G401.6 (cell line): ENCODE results near the gene PRR13.
"Not testable (repeated sequence)": the region's sequence is repeated elsewhere in the genome, so short reads cannot be mapped to it uniquely, and the experiment has no call there.

ENCODE experiments used
- FAIRE-seq: peaks from 2 replicates; lab custom pipeline; 2012; peaks lifted over from hg19 to GRCh38; lab: Jason Lieb, UNC

The PRR13 gene

DNA sequence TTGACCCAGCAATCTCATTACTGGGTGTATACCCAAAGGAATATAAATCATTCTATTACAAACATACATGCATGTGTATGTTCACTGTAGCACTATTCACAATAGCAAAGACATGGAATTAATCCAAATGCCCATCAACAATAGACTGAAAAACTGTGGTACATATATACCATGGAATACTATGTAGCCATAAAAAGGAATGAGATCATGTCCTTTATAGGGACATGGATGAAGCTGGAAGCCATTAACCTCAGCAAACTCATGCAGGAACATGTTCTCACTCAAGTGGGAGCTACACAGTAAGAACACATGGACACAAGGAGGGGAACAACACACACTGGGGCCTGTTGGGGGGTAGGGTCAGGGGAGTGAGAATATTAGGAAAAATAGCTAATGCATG lies 2.0 kb upstream of the PRR13 start:
- not testable (repeated sequence) for FAIRE-seq

DNA sequence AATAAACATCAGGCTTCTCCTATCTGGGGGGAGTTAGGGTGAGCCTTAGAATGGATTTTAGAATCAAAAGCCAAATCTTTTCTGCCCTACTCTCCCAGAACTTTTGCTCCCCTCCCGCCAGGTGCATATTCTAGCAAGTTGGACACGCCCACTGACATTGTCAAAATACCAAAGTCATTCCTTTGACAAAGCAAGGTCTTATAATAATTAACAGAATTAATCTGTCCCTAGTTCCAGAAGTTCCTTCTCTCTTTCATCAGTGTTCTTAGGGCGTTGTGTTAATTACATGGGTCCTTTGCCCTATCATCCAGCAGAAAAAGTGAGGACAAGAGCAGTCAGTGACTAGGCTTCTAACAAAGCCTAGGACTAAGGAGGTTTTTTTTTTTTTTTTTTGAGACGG lies 2.4 kb downstream of the PRR13 start:
- no peak for FAIRE-seq

- FAIRE-seq = not testable (repeated sequence)
Observed at GRCh38 chr12:53444593-53445325, 3.2 kb downstream of the PRR13 start.

GRCh38 chr12:53450936-53451335 lies 9.4 kb downstream of the PRR13 start:
- FAIRE-seq = no peak

- FAIRE-seq = peak; percentile 98
Observed at GRCh38 chr12:53451661-53452158, 10.2 kb downstream of the PRR13 start, which contains the start of gene PCBP2. Gene PCBP2, plus strand, starts transcription at chr12:53452102. Its CDS starts 2,699 bp downstream, at chr12:53454801.

- FAIRE-seq = no peak
Observed at GRCh38 chr12:53452159-53453077, 10.9 kb downstream of the PRR13 start.

- FAIRE-seq = no peak
Observed at GRCh38 chr12:53453953-53454640, 12.6 kb downstream of the PRR13 start.

DNA sequence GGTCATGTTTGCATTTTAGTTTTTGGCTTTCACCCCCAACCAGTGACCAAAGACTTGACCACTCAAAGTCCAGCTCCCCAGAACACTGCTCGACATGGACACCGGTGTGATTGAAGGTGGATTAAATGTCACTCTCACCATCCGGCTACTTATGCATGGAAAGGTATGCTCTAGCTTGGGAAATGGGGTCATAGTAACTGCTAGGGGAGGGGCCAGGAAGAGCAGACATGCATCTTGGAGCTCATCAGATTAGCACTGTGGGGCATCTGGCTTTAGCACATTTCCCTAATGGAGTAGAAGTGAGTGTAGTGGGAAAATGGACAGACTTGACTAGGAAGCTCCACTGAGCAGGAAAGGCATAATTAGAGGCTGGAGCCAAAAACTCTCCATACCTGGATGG lies 13.2 kb downstream of the PRR13 start:
- no peak for FAIRE-seq

- no peak for FAIRE-seq
Observed at GRCh38 chr12:53456654-53457366, 15.3 kb downstream of the PRR13 start.

- FAIRE-seq = no peak
Observed at GRCh38 chr12:53459097-53459496, 17.6 kb downstream of the PRR13 start.

DNA sequence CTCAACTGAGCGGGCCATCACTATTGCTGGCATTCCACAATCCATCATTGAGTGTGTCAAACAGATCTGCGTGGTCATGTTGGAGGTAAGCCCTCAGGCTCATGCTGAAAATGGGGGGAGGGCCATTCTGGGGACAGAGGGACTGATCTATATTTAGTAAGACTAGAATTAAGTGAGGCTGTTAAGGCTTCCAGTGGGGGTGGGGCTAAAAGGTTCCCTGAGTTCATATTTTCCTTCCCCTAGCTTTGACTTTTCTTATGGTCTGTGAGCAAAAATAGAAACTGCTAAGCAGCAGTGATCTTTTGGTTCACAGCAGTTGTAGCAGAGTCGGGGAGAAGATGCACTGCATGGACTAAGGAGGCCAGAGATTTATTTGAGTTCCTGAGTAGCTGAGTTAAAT lies 19.5 kb downstream of the PRR13 start:
- FAIRE-seq = no peak

- no peak for FAIRE-seq
Observed at GRCh38 chr12:53461591-53461990, 20.1 kb downstream of the PRR13 start.

DNA sequence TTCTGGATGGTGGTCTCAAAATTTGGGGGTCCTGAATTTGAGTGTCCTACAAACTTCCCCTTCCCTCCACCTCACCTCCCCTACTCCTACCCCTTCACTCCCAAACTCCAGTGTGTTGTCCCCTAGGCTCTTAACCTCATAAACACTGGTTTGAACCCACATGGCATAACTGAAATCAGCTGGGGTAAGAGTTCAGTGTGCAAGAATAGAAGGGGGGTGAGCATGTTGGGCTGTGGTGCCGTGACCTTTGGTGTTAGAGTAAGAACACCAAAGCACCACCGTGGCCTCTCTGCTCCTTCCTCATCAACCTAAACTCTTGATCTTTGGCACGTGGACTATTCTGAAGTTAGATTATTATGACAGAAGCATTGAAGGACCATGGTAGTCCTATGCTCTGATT lies 21.4 kb downstream of the PRR13 start:
- FAIRE-seq = no peak

DNA sequence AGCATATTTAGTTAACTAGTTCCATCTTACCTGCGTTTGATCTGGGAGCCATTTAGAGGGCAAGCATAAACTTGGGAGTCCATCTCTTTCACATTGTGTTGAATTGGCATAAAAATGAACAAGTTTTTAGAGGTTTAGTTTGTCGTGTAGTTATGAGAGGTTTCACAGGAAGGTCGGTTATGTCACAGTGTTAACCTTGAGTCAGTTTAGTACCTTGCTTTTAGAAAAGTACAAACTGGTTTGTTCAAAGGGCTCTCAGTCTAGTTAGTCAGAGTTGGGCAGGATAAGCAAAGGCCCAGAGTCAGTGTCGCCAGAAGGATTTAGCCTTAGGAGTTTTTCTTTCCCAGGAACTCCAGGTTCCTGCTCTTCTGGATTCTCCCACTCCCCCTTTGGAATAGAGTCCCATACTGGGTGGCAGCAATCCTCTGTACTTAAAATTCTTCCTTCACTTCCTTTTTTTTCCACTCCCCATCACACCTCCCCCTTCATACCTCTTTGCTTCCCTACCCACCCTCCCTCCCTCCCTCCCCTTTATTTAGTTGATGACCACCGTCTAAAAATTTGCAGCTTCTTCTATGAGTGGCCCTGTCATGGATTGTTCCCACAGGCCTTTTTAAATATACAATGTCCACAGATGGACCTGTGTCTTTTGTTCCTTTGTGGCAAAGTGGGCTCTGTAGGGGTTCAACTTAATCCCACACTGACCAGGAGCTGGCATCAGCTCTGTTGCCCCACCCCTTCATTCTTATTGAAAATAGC lies 22.4 kb downstream of the PRR13 start:
- FAIRE-seq = no peak

- FAIRE-seq = no peak
Observed at GRCh38 chr12:53464685-53465418, 23.3 kb downstream of the PRR13 start.

GRCh38 chr12:53465679-53466078 lies 24.1 kb downstream of the PRR13 start:
- FAIRE-seq = no peak

GRCh38 chr12:53466640-53467039 lies 25.1 kb downstream of the PRR13 start:
- FAIRE-seq = no peak

GRCh38 chr12:53467082-53467481 lies 25.5 kb downstream of the PRR13 start:
- FAIRE-seq = no peak

DNA sequence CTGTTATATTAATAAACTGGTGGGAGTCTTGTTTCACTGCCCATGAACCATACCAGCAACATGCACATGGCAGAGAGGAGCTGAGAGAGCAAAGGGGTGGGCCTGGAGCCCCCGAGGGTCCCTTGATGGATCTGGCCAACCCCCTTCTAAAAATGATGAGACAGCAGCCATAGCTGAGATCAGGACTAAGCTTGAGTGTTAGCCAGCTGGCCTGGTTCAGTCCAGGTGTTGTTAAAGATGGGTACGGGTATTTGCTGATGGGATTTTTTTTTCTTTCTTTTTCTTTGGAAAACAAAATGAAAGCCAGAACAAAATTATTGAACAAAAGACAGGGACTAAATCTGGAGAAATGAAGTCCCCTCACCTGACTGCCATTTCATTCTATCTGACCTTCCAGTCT lies 26.3 kb downstream of the PRR13 start:
- FAIRE-seq = no peak

GRCh38 chr12:53468282-53468681 lies 26.7 kb downstream of the PRR13 start:
- FAIRE-seq = no peak
